Activated CD4-positive, CD25-positive, alpha-beta regulatory T cell treated with anti-CD3 and anti-CD28 coated beads, Interleukin-2, amount 50 U/mL, for 24 hours (primary cell): ENCODE measurements around the gene NRXN3.

Experiments used
- ATAC-seq, 2 donors: fragments of 150-1000 bp; cut with Tn5 transposase; one replicate each; pipeline ENCODE4 v1.10.0; 2021; ENCODE audit warnings: mild to moderate bottlenecking in 1 of 2, moderate library complexity in 1 of 2

NRXN3 gene

GRCh38 chr14:79569072-79569471, 1398.9 kb downstream of the NRXN3 start:
- ATAC-seq: no peak

GRCh38 chr14:79570648-79571047, 1400.5 kb downstream of the NRXN3 start:
- no peak for ATAC-seq

GRCh38 chr14:79571366-79571765, 1401.2 kb downstream of the NRXN3 start:
- ATAC-seq: no peak

GRCh38 chr14:79573486-79573885, 1403.3 kb downstream of the NRXN3 start:
- ATAC-seq: no peak

GRCh38 chr14:79575032-79575431, 1404.9 kb downstream of the NRXN3 start:
- no peak for ATAC-seq

GRCh38 chr14:79576424-79576823, 1406.3 kb downstream of the NRXN3 start:
- ATAC-seq: no peak

- ATAC-seq: no peak
These were observed 1408.3 kb downstream of the NRXN3 start for GRCh38 chr14:79578470-79578869.

GRCh38 chr14:79580414-79580813, 1410.2 kb downstream of the NRXN3 start:
- no peak for ATAC-seq

GRCh38 chr14:79580906-79581305, 1410.7 kb downstream of the NRXN3 start:
- ATAC-seq: no peak

- no peak for ATAC-seq
These were observed 1411.9 kb downstream of the NRXN3 start for GRCh38 chr14:79581912-79582576.

- no peak for ATAC-seq
These were observed 1413.7 kb downstream of the NRXN3 start for GRCh38 chr14:79583738-79584408.

- no peak for ATAC-seq
These were observed 1414.5 kb downstream of the NRXN3 start for GRCh38 chr14:79584679-79585078.

- no peak for ATAC-seq
These were observed 1415.7 kb downstream of the NRXN3 start for GRCh38 chr14:79585845-79586244.

- ATAC-seq: no peak
These were observed 1416.2 kb downstream of the NRXN3 start for GRCh38 chr14:79586416-79586815.

GRCh38 chr14:79586989-79587598, 1416.9 kb downstream of the NRXN3 start:
- no peak for ATAC-seq

- no peak for ATAC-seq
These were observed 1417.7 kb downstream of the NRXN3 start for GRCh38 chr14:79587875-79588274.

- no peak for ATAC-seq
These were observed 1418.2 kb downstream of the NRXN3 start for GRCh38 chr14:79588398-79588797.

GRCh38 chr14:79596551-79596950, 1426.4 kb downstream of the NRXN3 start:
- ATAC-seq: no peak

- no peak for ATAC-seq
These were observed 1427.4 kb downstream of the NRXN3 start for GRCh38 chr14:79597566-79597965.

GRCh38 chr14:79598339-79598738, 1428.2 kb downstream of the NRXN3 start:
- ATAC-seq: no peak

GRCh38 chr14:79599239-79599638, 1429.1 kb downstream of the NRXN3 start:
- ATAC-seq: no peak

GRCh38 chr14:79600406-79600805, 1430.2 kb downstream of the NRXN3 start:
- no peak for ATAC-seq

- ATAC-seq: no peak
These were observed 1431.4 kb downstream of the NRXN3 start for GRCh38 chr14:79601579-79601978.

GRCh38 chr14:79602045-79602444, 1431.9 kb downstream of the NRXN3 start:
- no peak for ATAC-seq
